ENCODE data around the gene ARFIP1. TPM values are rescaled to one million over a fixed set of nuclear protein-coding genes. Genes with fewer than 3 reads are reported as not detected.

ARFIP1 gene
- total RNA-seq, 1 donor from 2014 or later: 32.5 TPM

DNA sequence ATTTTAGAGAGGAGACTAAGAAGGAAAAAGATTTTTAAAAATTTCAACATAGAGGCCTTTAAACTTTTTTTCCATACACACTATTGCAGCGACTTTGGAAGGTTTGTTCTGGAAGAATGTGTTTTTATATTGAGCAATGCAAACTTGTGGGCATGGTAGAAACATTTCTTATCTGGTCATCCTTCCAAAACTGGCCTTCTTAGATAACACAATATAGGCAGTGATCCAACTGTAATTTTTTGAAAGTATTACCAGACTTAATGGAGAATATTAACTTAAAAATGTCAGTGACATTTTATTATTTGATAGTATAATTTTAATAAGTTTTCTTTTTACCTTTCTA is 182.0 kb downstream of the ARFIP1 start:
- Mint-ChIP-seq H3K36me3 (peaks cover 10% of the 10 kb centered on the region), H3K4me3 (no peak overlapping the region), H3K27me3 (no peaks in the 10 kb centered on the region)

More for the DNA sequence above, 182.0 kb downstream of the ARFIP1 start:
- no peaks in the 10 kb centered on the region for H3K9me3 Mint-ChIP-seq
- H3K27ac Mint-ChIP-seq: peak overlapping the region; percentile 2
- peaks cover 30% of the 10 kb centered on the region for H3K4me1 Mint-ChIP-seq (ENCODE audit: unreplicated experiment)
- TF ChIP-seq, protein P1, sequence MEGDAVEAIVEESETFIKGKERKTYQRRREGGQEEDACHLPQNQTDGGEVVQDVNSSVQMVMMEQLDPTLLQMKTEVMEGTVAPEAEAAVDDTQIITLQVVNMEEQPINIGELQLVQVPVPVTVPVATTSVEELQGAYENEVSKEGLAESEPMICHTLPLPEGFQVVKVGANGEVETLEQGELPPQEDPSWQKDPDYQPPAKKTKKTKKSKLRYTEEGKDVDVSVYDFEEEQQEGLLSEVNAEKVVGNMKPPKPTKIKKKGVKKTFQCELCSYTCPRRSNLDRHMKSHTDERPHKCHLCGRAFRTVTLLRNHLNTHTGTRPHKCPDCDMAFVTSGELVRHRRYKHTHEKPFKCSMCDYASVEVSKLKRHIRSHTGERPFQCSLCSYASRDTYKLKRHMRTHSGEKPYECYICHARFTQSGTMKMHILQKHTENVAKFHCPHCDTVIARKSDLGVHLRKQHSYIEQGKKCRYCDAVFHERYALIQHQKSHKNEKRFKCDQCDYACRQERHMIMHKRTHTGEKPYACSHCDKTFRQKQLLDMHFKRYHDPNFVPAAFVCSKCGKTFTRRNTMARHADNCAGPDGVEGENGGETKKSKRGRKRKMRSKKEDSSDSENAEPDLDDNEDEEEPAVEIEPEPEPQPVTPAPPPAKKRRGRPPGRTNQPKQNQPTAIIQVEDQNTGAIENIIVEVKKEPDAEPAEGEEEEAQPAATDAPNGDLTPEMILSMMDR (conservative IDR thresholded peaks at IDR 0.05): no peak
- DNase-seq (ENCODE audit: extremely low spot score, unreplicated experiment): no peak

Other genes with a start within 250 kb of the ARFIP1 start
- 49.3 and 53.0 TPM in 2 replicates for gene FBXW7, start 243.9 kb upstream of the ARFIP1 start, total RNA-seq (ENCODE audit: low replicate concordance)
- gene TMEM154, start 100.0 kb upstream of the ARFIP1 start, total RNA-seq (ENCODE audit: low replicate concordance): 11.1 and 70.9 TPM in 2 replicates
- 0.98 and 1.8 TPM in 2 replicates for gene TIGD4, start 224 bp upstream of the ARFIP1 start, total RNA-seq (ENCODE audit: low replicate concordance)
- 23.1 and 78.0 TPM in 2 replicates for gene FHDC1, start 156.4 kb downstream of the ARFIP1 start, total RNA-seq (ENCODE audit: low replicate concordance)

Data from type B pancreatic cell (in vitro differentiated cells).